ENCODE measurements around the gene STK17B.
"Not testable (repeated sequence)": the region's sequence is repeated elsewhere in the genome, so short reads cannot be mapped to it uniquely, and the experiment has no call there.

The STK17B gene

GRCh38 chr2:196105951-196106350 is 65.4 kb downstream of the STK17B start:
- DNase-seq = no peak

DNA sequence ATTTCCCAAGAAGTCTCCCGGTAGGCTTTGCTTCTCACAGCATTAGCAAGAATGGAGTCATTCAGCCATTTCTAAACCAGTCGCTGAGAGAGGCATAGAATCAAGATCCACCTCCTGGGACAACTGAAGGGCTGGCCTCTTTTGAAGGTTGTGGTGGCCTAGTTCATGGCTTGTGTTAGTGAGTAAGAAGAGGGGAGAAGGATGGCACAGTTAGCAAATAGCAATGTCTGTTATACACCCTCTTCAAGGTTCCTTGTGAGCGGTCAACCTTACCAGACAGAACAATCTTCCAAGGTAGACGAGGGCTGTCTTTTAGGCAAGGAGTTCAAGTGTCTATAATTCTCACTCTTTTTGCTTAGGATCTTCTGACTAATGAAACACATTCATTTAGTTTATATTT is 67.3 kb downstream of the STK17B start:
- DNase-seq = no peak

GRCh38 chr2:196103626-196104025 is 67.8 kb downstream of the STK17B start:
- DNase-seq = no peak

DNA sequence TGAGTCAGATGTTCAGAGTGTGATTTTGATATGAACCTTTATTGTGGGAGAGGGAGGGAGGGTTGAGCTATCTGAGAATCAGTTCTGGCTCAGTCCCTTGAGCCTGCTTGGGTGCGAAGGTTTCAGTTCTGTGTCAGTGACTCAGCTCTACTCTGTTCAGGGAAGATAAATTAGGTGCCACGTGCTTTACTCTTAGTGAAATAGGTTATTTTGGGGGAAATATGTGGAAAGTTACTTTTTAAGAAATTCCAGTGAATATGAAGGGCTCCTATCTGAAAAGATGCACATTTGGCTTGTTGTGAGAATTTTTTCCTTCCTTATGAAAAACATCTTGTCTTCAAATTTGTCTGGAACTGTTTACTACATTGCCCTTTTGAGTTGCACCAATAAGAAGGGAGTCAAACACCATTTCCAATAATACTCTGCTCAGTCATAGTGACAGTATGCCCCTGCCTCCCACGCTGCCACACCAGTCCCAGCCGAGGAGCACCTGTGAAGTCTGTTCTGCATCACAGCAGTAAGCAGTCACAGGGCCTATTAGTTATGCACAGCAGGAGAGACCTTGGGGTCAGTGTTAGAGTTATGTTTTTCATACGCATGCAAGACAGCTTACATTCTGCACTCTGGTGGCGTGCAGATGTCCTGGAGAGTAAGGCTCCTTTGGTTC is 69.9 kb downstream of the STK17B start:
- DNase-seq = peak; percentile 8

- no peak for DNase-seq
Observed at GRCh38 chr2:196099916-196100315, 71.5 kb downstream of the STK17B start.

DNA sequence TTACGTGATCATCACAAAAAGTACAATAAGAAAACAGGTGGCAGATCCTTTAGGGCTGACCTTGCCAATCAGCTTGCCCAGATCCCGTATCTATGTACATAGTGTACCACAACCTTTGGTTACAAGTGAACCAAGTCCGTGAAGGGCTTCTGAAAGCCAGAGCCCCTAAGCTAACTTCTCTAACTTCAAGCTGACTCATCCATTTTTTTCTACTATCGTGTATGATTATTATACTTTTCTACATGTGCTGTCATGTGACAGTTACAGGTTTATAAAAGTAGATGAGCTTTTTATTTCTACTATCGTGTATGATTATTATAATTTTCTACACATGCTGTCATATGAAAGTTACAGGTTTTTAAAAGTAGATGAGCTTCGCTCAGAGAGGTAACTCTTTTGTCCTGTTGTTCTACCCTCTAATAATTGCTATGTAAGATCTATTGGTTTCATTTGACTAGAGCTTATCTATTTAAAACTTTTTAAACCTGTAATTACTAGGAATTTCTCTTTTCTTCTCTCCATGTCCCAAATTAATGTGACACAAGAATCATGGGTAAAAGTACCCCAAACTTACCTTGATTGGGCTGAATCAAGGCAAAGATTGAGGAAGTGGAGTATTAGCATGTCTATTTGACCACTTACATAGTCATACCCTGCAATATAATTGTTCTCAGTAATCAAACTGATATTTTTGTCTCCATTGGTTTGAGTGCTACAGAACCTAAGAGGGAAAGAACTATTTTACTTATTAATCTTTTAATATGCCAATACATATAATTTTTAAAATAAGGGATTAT is 73.3 kb downstream of the STK17B start:
- DNase-seq = no peak

DNA sequence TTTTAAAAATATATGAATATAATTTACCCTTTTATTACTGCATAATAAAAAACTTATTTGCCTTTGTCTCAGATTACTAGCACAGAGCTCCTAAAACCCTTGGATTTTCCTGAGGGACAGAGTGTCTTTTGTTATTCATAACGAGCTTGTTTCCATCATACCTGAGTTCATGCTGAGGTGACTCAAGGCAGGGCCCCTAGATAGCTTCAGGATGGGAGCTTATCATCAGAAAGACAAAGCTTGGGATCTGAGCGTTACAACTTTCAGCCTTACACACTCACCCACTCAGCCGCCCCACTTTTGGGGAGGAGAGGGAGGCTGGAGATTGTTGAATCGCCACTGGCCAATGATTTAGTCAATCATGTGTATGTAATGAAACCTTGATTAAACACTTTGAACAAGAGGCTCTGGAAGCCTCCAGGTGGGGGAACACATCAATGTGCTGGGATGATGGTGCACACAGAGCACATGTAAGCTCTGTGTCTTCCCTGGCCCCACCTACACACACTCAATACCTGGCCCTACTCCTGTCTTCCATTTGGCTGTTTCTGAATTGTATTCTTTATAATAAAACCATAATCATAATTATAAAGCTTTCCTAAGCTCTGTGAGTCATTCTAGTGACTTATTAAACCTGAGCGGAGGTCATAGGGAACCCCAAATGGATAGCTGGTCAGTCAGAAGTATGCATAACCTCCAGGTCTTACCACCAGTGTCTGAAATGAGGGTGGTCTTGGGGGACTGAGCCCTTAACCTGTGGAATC is 74.2 kb downstream of the STK17B start:
- no peak for DNase-seq

GRCh38 chr2:196096264-196096663 is 75.1 kb downstream of the STK17B start:
- DNase-seq = no peak

DNA sequence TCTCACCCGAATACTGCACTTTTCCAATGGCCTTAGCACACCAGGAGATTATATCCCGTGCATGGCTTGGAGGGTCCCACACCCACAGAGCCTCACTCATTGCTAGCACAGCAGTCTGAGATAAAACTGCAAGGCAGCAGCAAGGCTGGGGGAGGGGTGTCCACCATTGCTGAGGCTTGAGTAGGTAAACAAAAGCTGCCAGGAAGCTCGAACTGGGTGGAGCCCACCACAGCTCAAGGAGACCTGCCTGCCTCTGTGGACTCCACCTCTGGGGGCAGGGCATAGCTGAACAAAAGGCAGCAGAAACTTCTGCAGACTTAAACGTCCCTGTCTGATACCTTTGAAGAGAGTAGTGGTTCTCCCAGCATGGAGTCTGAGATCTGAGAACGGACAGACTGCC is 81.9 kb downstream of the STK17B start:
- DNase-seq = not testable (repeated sequence)

GRCh38 chr2:196088203-196088602 is 83.2 kb downstream of the STK17B start:
- DNase-seq = no peak

- DNase-seq = no peak
Observed at GRCh38 chr2:196086517-196087368, 84.6 kb downstream of the STK17B start.

DNA sequence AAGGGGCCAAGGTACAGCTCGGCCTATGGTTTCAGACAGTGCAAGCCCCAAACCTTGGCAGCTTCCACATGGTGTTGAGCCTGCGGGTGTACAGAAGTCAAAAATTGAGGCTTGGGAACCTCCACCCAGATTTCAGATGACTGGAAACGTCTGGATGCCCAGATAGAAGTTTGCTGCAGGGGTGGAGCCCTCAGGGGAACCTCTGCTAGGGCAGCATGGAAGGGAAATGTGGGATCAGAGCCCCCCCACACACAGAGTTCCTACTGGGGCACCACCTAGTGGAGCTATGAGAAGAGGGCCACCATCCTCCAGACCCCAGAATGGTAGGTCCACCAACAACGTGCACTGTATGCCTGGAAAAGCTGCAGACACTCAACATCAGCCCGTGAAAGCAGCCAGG is 87.8 kb downstream of the STK17B start:
- no peak for DNase-seq

All from stimulated activated CD4-positive, alpha-beta T cell treated with anti-CD3 and anti-CD28 coated beads, Interleukin-12 subunit alpha, Interleukin-12 subunit beta, amount 100 ng/mL, for 4 hours (primary cell).